HG02852 (cell line): Measurements from ENCODE around the gene FGB.

Experiments used
- ATAC-seq: cut with Tn5 transposase; IDR thresholded peaks from one replicate; pipeline ENCODE4 v1.9.1; 2021; ENCODE audit warnings: mild to moderate bottlenecking, moderate library complexity; ENCODE audit not compliant: unreplicated experiment

FGB gene

DNA sequence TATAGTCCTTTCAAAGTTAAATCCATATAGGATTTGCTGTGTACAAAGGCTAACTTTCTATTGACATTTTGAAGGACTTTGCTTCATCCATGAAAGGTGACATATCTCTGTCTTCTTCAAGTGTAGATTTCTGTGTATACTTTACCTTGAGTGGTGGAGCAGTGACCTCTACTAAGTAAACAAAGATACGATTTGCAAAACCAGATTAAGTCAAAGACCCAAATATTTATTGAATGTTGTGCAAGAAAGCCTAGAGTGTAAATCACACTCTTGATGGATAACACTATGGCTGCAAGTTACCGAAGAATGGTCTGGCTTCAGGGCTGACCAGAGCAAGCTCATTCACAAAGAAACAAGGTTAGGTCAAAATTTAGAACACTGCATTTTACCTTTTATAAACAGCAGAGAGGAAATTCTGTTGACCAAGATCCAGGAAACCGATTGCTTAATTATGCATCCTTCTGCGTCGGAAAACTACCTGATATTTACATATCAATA is 55.1 kb downstream of the FGB start:
- ATAC-seq = no peak

GRCh38 chr4:154618708-154619315 is 56.0 kb downstream of the FGB start:
- peak; percentile 61 for ATAC-seq

- ATAC-seq = no peak
Measured at GRCh38 chr4:154620111-154620510, 57.3 kb downstream of the FGB start.
